Gastroesophageal sphincter (tissue), 4 donors: ENCODE data around the gene BRIP1. TPM values are rescaled to one million over a fixed set of nuclear protein-coding genes. Genes with fewer than 3 reads are reported as not detected.

Source experiments
- ATAC-seq: fragments of 150-250 bp; one replicate; pipeline ENCODE4 v1.9.1; 2016; ENCODE audit warnings: mild to moderate bottlenecking, moderate library complexity
- H3K27ac ChIP-seq, 4 donors: fragments of 200-600 bp; sonication (generic) in 3 of 4; 1 replicate in 3 of 4; 2 replicates in 1 of 4; pipeline ENCODE4 v1.5.1; 2016 to 2019
- H3K27me3 ChIP-seq: fragments of 200-600 bp; sonication (generic); one replicate; pipeline ENCODE4 v1.5.1; 2019
- H3K36me3 ChIP-seq, 2 donors: fragments of 200-600 bp; sonication (generic); one replicate each; pipeline ENCODE4 v1.5.1; 2019; ENCODE audit warnings: control low read depth in 1 of 2
- H3K4me1 ChIP-seq, 3 donors: fragments of 200-600 bp; sonication (generic); 1 replicate in 2 of 3; 2 replicates in 1 of 3; pipeline ENCODE4 v1.5.1; 2016 to 2019; ENCODE audit warnings: control low read depth in 2 of 3
- H3K4me3 ChIP-seq, 2 donors: fragments of 200-600 bp; sonication (generic); one replicate each; pipeline ENCODE4 v1.5.1; 2019; ENCODE audit warnings: mild to moderate bottlenecking in 1 of 2, moderate library complexity in 1 of 2
- H3K9me3 ChIP-seq, 3 donors: fragments of 200-600 bp; sonication (generic); one replicate each; pipeline ENCODE4 v1.5.1; 2017 to 2019; ENCODE audit warnings: control low read depth in 2 of 3
- EP300 ChIP-seq: sonication (generic); formaldehyde crosslinking; IDR thresholded peaks from one replicate; pipeline ENCODE4 v1.6.1; 2017; ENCODE audit warnings: antibody characterized with exemption, mild to moderate bottlenecking
- POLR2A ChIP-seq, 2 donors: fragments of 450-650 bp; IDR thresholded peaks; one replicate each; pipeline ENCODE4 v1.6.1; 2017; ENCODE audit warnings: antibody characterized with exemption in 2 of 2, mild to moderate bottlenecking in 2 of 2, moderate library complexity in 1 of 2
- POLR2AphosphoS5 ChIP-seq: sonication (generic); formaldehyde crosslinking; IDR thresholded peaks from one replicate; pipeline ENCODE4 v1.6.1; 2017; ENCODE audit warnings: antibody characterized with exemption
- WGBS, 2 donors: methylation state at CpG; one replicate each; pipeline ENCODE4 v1.1.5; 2018; ENCODE audit warnings: low coverage in 1 of 2; 5-methylcytosine and 5-hydroxymethylcytosine counted together
- total RNA-seq, 4 donors: library from RNA; depleted of rRNA; stranded (reverse); fragments of >200 nt; gene quantifications; one replicate each; pipeline ENCODE4 v1.1.0, GENCODE V29; 2016
- TF ChIP-seq, protein P1 (sequence below), 4 experiments: fragments of 200-600 bp in 2 of 4; fragments of 450-650 bp in 2 of 4; sonication (generic) in 1 of 4; IDR thresholded peaks; one replicate each; pipeline ENCODE4 v1.5.1; 2017 to 2019; ENCODE audit warnings: antibody characterized with exemption in 4 of 4, mild to moderate bottlenecking in 2 of 4, moderate library complexity in 2 of 4

Gene BRIP1
- total RNA-seq, 4 donors from 2014 or later: 0.15 to 1.1 (median 0.29) TPM

DNA sequence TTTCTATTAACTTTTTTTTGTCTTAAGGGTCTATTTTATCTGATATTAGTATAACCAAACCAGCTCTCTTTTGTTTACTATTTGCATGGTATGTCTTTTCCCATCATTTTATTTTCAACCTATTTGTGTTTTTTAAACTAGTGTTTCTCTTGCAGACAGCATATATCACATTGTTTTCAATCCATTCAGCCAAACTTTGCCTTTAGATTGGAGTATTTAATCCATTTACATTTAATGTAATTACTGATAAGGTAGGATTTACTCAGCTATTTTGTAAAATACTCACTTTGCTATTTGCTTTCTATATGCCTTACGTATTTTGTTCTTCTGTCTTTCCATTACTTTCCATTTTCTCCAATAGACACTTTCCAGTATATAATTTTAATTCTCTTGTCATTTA lies 164.3 kb downstream of the BRIP1 start:
- Histone ChIP-seq H3K27ac (no peak overlapping the region), H3K27me3 (no peaks in the 10 kb centered on the region), H3K36me3 (no peaks in the 10 kb centered on the region), H3K9me3 (peaks cover 0 to 38% (median 0%) of the 10 kb centered on the region in 3 donors), H3K4me3 (no peak overlapping the region), H3K4me1 (no peaks in the 10 kb centered on the region)
- WGBS, 2 donors: 100% methylated on average over 1 of the region's 1 CpG
- ATAC-seq: no peak
- TF ChIP-seq, protein P1, sequence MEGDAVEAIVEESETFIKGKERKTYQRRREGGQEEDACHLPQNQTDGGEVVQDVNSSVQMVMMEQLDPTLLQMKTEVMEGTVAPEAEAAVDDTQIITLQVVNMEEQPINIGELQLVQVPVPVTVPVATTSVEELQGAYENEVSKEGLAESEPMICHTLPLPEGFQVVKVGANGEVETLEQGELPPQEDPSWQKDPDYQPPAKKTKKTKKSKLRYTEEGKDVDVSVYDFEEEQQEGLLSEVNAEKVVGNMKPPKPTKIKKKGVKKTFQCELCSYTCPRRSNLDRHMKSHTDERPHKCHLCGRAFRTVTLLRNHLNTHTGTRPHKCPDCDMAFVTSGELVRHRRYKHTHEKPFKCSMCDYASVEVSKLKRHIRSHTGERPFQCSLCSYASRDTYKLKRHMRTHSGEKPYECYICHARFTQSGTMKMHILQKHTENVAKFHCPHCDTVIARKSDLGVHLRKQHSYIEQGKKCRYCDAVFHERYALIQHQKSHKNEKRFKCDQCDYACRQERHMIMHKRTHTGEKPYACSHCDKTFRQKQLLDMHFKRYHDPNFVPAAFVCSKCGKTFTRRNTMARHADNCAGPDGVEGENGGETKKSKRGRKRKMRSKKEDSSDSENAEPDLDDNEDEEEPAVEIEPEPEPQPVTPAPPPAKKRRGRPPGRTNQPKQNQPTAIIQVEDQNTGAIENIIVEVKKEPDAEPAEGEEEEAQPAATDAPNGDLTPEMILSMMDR (IDR thresholded peaks at IDR 0.05): no peak
- TF ChIP-seq EP300 (no peak), POLR2A (IDR thresholded peaks at IDR 0.05) (no peak), POLR2AphosphoS5 (no peak)

DNA sequence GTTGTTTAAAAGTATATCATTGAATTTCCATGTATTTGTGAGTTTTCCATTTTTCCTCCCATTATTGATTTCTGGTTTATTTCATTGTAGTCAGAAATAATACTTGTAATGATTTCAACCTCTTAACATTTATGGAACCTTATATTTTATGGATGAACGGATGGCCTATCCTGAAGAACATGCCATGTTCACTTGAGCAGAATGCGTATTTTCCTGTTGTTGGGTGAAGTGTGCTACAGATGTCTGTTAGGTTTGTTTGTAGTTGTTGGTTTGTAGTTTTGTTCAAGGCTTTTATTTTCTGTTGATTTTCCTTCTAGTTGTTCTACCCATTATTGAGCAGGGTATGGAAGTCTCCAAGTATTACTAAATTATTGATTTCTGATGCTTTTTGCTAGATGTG lies 165.1 kb downstream of the BRIP1 start:
- H3K27me3 ChIP-seq: no peaks in the 10 kb centered on the region
- H3K27ac ChIP-seq: no peak overlapping the region
- H3K36me3 ChIP-seq: no peaks in the 10 kb centered on the region
- H3K4me3 ChIP-seq: no peak overlapping the region
- H3K4me1 ChIP-seq: no peaks in the 10 kb centered on the region
- H3K9me3 ChIP-seq: peaks cover 0 to 38% (median 0%) of the 10 kb centered on the region in 3 donors
- 95 to 100% methylated on average over 2 of the region's 2 CpGs for WGBS, 2 donors
- ATAC-seq: no peak
- TF ChIP-seq, protein P1 (IDR thresholded peaks at IDR 0.05): no peak
- TF ChIP-seq POLR2A (IDR thresholded peaks at IDR 0.05): no peak
- no peak for TF ChIP-seq POLR2AphosphoS5

DNA sequence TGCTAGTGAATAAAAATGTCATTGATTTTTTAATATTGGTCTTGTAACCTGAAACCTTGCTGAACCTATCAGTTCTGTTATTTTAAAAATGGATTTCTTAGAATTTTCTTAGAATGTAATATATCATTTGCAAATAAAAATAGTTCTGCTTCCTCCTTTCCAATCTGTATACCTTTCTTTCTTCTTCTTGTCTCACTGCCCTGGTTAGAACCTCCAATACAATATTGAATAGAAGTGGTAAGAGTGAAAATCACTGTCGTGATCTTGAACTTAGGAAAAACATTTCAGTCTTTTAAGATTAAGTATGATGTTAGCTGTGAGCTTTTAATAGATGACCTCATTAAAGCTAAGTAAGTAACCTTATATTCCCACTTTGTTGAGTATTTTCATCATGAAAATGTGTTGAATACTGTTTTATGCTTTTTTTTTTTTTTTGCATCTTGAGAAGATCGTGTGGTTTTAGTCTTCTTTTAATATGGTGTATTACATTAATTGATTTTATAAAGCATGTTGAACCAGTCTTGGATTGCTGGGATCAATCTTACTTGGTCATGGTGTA lies 167.5 kb downstream of the BRIP1 start:
- Histone ChIP-seq H3K4me1 (no peaks in the 10 kb centered on the region), H3K36me3 (no peaks in the 10 kb centered on the region), H3K9me3 (peaks cover 0 to 23% (median 0%) of the 10 kb centered on the region in 3 donors), H3K4me3 (no peak overlapping the region), H3K27ac (no peak overlapping the region), H3K27me3 (no peaks in the 10 kb centered on the region)
- 87 to 92% methylated on average over 2 of the region's 2 CpGs for WGBS, 2 donors
- ATAC-seq: no peak
- TF ChIP-seq POLR2A (IDR thresholded peaks at IDR 0.05) (no peak), POLR2AphosphoS5 (no peak), EP300 (no peak)
- TF ChIP-seq, protein P1 (IDR thresholded peaks at IDR 0.05): no peak

DNA sequence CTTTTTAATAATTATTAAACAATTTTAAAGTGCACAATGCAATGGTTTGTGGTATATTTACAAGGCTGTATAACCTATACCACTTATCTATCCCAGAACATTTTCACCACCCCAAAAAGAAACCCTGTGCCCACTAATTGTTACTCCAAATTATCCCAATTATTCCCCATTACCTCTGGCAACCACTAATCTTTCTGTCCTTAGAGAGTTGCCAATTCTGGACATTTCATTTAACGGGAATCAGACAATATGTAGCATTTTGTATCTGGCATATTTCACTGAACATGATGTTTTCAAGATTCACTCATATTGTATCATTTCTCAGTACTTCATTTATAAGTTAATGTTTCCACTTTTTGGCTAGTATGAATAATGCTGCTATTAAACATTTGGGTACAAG lies 169.2 kb downstream of the BRIP1 start:
- Histone ChIP-seq H3K4me1 (no peaks in the 10 kb centered on the region), H3K27me3 (no peaks in the 10 kb centered on the region), H3K36me3 (no peaks in the 10 kb centered on the region), H3K9me3 (peaks cover 0 to 6% (median 0%) of the 10 kb centered on the region in 3 donors), H3K27ac (no peak overlapping the region), H3K4me3 (no peak overlapping the region)
- TF ChIP-seq POLR2AphosphoS5 (no peak), EP300 (no peak), POLR2A (IDR thresholded peaks at IDR 0.05) (no peak)
- TF ChIP-seq, protein P1 (IDR thresholded peaks at IDR 0.05): no peak
- no peak for ATAC-seq
- 81 to 90% methylated on average over 1 of the region's 1 CpG for WGBS, 2 donors

DNA sequence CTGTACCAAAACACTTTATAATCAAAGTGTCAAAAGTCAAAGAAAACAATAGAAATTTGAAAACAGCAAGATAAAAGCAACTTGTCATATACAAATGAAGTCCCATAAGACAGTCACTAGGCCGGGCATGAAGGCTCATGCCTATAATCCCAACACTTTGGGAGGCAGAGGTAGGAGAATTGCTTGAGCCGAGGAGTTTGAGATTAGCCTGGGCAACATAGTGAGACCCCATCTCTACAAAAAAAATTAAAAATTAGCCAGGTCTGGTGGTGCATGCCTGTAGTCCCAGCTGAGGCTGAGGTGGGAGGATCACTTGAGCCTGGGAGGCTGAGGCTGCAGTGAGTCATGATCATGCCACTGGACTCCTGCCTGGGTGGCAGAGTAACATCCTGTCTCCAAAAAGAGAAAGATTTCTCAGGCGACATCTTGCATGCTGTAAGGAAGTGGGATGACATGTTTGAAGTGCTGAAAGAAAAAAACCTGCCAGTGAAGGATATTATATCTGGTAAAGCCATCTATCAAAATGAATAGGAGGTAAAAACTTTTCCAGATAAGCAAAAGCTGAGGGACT lies 173.6 kb downstream of the BRIP1 start:
- TF ChIP-seq POLR2AphosphoS5 (no peak), EP300 (no peak), POLR2A (IDR thresholded peaks at IDR 0.05) (no peak)
- TF ChIP-seq, protein P1 (IDR thresholded peaks at IDR 0.05): no peak
- no peaks in the 10 kb centered on the region for H3K27me3 ChIP-seq
- ATAC-seq: no peak
- H3K27ac ChIP-seq: no peak overlapping the region
- H3K4me3 ChIP-seq: no peak overlapping the region
- H3K4me1 ChIP-seq: no peaks in the 10 kb centered on the region
- WGBS, 2 donors: 92 to 100% methylated on average over 1 to 3 of the region's 3 CpGs
- H3K9me3 ChIP-seq: no peaks in the 10 kb centered on the region
- no peaks in the 10 kb centered on the region for H3K36me3 ChIP-seq
